GM19035 (cell line): ENCODE results near the gene FDX1.
A peak's percentile ranks its signal among the peaks of the same experiment; 100 is the strongest.
"Not testable (repeated sequence)": the region's sequence is repeated elsewhere in the genome, so short reads cannot be mapped to it uniquely, and the experiment has no call there.

ENCODE experiments used
- ATAC-seq: cut with Tn5 transposase; IDR thresholded peaks from one replicate; pipeline ENCODE4 v1.9.1; 2021; ENCODE audit not compliant: unreplicated experiment

Gene FDX1

GRCh38 chr11:110429731-110430266, at the start of gene FDX1:
TSS of gene FDX1 (plus strand) at chr11:110429948. CDS start at chr11:110430121, 173 bp downstream.
- peak; percentile 88 for ATAC-seq

GRCh38 chr11:110380836-110381622, 48.7 kb upstream of the FDX1 start:
- no peak for ATAC-seq

GRCh38 chr11:110388231-110388630, 41.5 kb upstream of the FDX1 start:
- not testable (repeated sequence) for ATAC-seq

GRCh38 chr11:110389965-110390364, 39.8 kb upstream of the FDX1 start:
- no peak for ATAC-seq

GRCh38 chr11:110392056-110392455, 37.7 kb upstream of the FDX1 start:
- no peak for ATAC-seq

GRCh38 chr11:110397668-110398286, 32.0 kb upstream of the FDX1 start:
- ATAC-seq = not testable (repeated sequence)

GRCh38 chr11:110403585-110403984, 26.2 kb upstream of the FDX1 start:
- not testable (repeated sequence) for ATAC-seq

GRCh38 chr11:110405636-110406035, 24.1 kb upstream of the FDX1 start:
- not testable (repeated sequence) for ATAC-seq

- ATAC-seq = no peak
Observed at GRCh38 chr11:110407315-110407714, 22.4 kb upstream of the FDX1 start.

- no peak for ATAC-seq
Observed at GRCh38 chr11:110409174-110409573, 20.6 kb upstream of the FDX1 start.

- ATAC-seq = no peak
Observed at GRCh38 chr11:110410651-110411050, 19.1 kb upstream of the FDX1 start.

- ATAC-seq = no peak
Observed at GRCh38 chr11:110415081-110415480, 14.7 kb upstream of the FDX1 start.

- ATAC-seq = not testable (repeated sequence)
Observed at GRCh38 chr11:110421658-110422057, 8.1 kb upstream of the FDX1 start.

GRCh38 chr11:110422306-110422905, 7.3 kb upstream of the FDX1 start:
- ATAC-seq = no peak

GRCh38 chr11:110424775-110425444, 4.8 kb upstream of the FDX1 start:
- ATAC-seq = no peak

GRCh38 chr11:110425751-110426545, 3.8 kb upstream of the FDX1 start:
- ATAC-seq = no peak

GRCh38 chr11:110428040-110428439, 1.7 kb upstream of the FDX1 start:
- no peak for ATAC-seq

GRCh38 chr11:110428956-110429730, 605 bp upstream of the FDX1 start:
- no peak for ATAC-seq

GRCh38 chr11:110430267-110431050, 711 bp downstream of the FDX1 start:
- ATAC-seq = peak; percentile 42
